ENCODE data around the gene LAMA1.

LAMA1 gene

DNA sequence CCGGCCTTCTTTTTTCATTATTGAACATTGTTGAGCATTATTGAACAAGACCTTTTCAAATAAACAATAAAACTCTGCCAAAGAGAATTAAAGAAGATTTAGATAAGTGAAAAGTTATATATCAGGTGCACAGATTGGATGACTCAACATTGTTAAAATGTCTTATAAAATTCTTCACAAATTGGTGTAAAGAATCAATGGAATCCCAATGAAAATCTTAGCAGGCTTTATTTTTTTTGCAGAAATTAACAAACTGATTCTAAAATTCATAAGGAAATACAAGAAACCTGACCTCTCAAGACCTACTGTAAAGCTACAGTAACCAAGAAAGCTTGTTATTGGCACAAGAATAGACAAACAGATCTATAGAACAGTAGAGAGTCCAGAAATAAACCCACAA, 70.3 kb downstream of the LAMA1 start:
- DNase-seq (ENCODE audit: low spot score): no peak

DNA sequence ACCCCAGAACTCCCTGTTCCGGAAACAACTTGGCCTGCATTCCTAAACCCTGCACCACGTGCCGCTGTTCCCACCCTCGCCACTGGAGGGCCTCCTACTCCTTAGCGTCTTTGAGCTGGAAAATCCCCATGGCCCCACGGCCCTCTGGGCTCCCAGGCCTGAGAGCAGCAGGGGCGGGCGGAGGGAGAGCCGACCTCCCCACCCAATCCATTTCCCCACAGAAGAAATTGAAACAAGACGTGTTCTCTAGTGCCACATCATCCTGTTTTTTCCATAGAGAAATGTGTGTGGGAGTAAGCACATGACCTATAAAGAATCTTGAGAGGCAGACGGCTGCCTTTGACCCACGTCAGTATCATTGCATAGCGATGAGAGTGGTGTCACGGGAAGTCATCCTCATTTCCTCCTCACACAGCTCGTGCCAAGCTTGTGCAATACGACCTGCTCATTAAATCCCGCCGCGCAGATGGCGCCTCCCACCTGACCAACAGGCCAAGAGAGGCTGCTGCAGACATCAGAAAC, 79.2 kb downstream of the LAMA1 start:
- DNase-seq (ENCODE audit: low spot score): peak; percentile 83

DNA sequence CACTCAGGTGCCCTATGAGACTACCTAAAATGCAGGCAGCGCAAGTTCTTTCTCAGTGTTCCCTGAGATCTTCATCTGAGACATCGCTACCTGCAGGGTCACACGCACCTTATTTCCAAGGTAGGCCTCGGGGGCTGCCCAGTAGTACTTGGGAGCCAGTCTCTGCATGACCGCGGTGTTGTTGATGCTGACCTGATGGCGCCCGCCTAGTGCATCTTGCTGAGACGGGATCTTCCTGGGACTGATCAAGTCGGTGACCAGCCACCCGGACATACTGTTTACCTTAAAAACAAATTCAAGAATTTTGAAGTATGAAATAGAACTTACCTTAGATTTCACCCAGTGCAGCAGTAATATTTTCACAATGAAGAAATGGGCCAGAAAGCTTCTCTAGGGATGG, 80.1 kb downstream of the LAMA1 start:
- DNase-seq (ENCODE audit: low spot score): no peak

DNA sequence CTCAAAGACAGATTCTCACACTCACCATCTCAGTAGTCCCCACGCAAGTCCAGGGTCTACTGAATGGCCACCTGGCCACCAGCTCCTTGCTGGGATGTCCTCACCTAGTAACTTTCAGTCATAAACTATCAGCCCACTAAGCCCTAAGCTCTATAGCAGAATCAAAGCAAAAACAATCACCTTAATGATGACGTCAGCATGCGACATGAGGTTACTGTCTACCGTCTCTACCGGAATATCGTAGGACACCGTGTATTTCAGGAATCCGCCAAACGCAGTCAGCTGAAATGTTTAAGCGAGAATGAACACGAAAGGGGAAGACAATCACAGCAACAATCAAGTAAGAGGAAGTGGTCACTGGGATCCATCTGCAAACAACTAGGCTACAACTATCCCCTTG, 81.8 kb downstream of the LAMA1 start:
- no peak for DNase-seq (ENCODE audit: low spot score)

DNA sequence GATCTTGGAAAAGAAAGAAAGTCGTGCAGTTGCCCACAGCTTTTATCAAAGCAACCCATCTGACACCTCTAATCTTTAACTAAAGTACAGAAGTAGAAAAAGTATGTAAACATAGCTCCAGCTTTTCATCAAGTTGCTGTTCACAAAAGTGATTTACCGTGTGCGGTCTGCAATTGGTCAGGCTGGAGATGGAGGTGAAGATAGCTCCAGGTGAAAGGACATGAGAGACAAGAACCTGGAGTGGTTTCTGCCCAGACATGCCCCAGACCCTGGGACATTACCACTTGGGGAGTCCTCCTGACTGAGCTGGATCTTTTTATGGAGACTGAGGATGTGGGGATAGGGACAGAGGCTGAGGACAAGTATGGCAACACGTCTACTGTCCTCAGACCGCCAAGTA, 82.7 kb downstream of the LAMA1 start:
- no peak for DNase-seq (ENCODE audit: low spot score)

DNA sequence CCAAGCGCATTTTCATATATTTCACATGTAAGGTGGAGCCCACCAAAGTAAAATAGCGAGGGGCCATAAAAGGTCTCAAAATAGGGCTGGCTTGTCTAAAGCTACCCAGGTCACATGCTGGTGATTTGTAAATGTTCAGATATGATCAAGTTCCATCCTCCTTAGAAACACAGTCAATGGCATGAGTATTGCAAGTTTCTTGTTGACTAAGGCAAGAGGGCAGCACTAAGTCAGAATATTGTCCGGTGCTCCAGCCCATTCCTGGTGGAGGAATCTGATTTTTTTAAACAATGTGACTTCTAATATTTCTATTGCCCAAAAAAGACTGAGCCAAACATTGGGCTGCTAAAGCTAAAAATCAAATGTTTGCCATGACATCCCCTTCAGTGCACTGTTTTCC, 85.1 kb downstream of the LAMA1 start:
- no peak for DNase-seq (ENCODE audit: low spot score)

DNA sequence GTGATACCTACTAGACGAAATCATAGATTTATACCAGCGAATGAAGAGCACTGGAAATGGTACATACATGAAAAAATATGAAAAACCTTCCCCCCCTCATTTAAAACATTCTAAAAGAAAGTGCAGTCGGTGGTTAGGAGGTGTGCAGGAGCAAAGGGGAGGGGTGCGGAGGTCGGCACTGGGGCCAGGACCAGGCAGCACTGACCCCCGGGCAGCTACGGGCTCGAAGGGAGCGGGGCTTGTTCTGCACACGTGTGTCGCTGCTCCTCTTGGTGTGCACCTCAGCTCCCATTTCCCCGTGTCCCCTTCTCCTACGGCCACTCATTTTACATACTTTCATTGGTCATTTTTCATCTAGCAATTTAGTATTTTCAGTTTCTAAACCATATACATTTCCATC, 89.0 kb downstream of the LAMA1 start:
- no peak for DNase-seq (ENCODE audit: low spot score)

DNA sequence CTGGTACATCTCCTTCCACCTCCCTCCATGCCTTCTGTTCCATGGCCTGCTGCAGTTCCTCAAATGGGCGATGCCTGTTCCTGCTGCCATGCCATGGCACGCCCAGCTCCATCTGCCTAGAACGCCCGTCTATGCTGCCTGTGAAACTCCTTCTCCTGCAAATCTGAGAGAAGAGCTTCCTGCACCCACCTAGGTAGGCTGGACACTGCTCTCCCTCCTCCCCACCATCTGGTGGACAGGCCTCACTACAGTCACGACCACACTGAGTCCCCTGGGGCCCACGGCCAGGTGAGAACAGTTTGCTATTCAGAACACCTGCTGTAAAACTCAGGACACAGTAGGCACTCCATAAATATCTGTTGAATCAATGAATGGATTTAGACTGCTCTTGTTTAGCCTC, 92.4 kb downstream of the LAMA1 start:
- no peak for DNase-seq (ENCODE audit: low spot score)

DNA sequence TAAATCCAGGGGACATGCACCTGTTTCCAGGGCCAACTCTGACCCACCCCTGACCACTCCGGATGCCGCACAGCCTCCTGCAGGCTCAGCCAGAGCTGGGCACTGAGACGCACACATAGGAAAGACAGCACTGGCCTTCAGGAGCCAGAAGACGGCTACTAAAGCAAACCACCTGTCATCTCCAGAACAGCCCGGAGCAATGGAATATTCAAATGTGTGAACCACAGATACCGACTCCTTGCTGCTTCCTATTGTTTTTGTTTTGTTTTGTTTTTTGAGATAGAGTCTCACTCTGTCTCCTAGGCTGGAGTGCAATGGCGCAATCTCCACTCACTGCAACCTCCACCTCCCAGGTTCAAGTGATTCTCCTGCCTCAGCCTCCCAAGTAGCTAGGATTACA, 94.0 kb downstream of the LAMA1 start:
- no peak for DNase-seq (ENCODE audit: low spot score)

DNA sequence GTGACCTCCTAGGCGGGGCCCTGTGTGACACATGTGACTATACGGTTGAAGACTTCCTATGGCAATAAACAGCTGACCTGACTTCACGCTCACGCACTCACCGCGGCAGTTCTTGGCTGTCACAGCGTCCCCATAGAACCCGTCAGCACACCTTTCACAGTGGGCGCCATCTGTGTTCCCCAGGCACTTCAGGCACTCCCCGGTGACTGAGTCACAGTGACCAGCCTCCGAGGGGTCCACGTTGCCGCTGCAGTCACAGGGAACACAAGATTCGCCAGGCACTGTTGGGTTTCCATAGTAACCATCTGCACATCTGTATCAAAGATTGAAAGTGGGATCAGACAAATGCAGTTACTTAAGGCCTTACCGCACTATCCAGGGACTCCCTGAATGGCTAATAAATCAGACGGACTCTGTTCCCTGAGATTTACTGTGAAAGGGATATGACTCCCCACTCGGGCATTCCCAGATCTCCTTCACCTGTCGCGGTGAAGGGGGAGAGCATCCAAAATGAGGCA, 94.5 kb downstream of the LAMA1 start:
- no peak for DNase-seq (ENCODE audit: low spot score)

DNA sequence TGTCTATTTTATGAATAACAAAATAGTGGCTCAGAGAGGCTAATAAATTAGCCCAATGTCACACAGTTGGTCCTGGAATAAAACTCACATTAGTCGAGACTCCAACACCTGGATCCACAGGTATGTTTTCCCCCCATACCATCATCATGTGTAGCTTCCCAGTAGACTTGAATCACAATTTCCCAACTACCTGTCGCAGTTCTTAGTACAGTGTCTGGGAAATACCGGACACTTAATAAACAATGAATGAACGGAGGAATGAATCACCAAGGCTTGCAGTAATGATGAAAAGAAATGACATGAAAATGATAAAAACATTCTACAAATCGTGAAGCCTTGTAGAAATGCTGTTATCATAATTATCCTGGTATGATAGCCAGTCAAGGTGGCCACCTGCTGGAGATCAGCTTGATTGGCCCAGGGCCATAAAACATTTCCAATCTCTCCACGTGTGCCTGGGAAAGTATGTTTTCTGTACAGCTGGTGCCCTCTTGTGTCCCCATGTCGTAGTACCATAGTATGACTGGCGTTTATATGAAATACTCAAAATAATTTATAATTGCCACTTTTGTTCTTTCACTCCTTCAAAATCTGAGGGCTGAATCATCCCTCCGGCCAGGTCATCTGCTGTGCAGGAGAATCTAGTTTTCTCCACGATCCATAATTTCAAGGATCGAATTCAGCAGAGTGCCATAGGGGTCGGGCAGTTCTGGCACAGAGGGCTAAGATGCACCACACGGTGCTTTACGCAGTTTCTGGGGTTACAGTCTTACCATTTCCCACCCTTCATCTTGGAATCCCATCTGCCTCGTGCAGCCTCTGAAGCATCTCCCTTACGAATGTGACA, 95.4 kb downstream of the LAMA1 start:
- no peak for DNase-seq (ENCODE audit: low spot score)

DNA sequence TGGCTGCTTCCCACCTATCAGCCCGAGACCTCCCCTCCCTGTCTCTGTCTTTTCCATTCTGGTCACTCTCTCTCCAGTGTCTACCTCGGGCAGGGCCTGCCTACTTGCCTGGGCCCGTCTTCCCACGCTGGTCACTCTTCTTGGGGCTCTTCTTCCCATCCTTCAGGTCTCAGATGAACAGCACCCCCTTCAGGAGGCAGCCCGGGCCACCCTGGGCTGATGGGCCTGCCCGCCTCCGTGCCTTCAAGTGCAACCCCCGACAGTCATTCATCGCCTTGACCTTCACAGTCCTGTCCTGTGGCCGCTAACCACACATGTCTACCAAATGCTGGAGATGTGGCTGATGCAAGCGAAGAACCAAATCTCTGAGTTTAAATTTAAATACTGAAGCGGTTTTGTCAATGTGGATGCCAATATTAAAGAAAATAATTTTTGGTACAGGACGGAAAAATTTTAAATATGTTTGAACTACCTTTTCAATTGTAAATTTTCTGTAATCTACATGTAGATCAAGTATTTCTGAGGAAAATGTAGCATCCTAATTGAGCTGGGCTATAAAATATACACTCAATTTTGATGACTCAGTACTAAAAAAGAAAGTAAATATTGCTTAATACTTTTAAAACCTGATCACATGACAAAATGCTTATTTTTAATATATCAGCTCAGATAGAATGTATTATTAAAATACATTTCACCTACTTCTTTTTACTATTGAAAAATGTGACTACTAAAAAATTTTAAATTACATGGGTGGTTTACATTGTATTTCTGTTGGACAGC, 96.4 kb downstream of the LAMA1 start:
- DNase-seq (ENCODE audit: low spot score): no peak

DNA sequence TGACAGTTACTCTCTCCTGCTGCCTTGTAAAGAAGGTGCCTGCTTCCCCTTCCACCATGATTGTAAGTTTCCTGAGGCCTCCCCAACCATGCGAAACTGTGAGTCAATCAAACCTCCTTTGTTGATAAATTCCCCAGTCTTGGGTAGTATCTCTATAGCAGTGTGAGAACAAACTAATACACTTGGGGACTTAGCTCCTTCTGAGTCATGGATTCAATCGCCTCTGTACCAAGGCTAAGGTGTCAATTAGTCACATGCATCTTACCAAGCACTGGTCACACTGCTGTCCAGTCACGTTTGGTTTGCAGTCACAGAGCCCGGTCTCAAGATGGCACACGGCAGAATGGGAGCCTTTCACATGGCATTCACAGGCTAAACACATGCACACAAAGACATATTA, 100.6 kb downstream of the LAMA1 start:
- no peak for DNase-seq (ENCODE audit: low spot score)

DNA sequence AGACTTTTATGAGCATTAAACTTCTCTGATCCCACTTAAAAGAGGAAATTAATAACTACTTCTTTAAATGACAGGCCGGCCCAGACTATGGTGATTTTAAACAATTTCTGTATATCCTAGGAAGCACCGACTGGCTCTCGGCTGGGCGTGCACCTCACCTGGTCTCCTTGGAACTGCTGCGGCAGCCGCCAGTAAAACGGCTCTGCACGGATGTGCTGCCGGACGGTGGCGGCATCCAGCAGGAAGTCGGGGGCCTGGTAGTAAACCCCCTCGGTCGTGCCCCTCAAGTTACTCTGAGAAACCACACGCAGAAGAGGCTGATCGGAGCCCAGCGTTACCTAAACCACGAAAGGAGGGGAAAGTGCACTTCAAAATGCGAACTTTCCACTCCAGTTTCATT, 106.5 kb downstream of the LAMA1 start:
- DNase-seq (ENCODE audit: low spot score): no peak

DNA sequence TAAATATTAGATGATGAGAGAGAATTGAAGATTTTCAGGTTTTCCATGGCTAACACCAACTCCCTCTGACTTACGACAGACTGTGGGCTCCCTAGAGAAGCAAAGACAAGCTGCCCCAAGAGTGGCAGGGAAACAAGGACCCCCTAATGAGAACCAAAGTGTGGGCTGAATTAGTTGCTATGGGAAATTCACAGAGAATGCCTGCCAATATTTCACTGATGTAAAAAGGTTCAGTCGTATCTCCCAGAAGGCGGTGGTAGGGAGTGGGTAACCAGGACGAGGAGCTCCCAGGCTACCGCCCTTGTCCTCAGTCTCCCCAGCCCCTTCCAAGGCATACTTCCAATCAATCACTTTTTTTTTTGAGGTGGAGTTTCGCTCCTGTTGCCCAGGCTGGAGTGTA, 113.6 kb downstream of the LAMA1 start:
- DNase-seq (ENCODE audit: low spot score): no peak

DNA sequence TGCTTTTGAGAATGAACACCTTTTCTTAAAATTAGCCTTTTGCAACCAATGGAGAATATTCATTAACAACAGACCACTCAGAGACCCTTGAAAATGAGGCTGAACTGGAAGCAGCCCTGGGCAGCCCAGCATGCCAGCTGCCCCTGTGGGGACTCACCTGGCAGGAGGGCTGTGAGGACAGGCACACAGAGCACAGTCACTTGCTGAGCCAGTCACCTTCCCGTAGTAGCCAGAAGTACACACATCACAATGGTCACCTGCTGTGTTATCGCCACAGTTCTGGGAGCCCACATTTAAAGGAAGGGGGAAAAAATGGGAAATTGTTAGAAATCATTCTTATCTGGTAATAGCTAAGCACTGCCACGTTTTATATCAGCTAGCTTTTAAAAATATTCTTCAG, 115.5 kb downstream of the LAMA1 start:
- no peak for DNase-seq (ENCODE audit: low spot score)

DNA sequence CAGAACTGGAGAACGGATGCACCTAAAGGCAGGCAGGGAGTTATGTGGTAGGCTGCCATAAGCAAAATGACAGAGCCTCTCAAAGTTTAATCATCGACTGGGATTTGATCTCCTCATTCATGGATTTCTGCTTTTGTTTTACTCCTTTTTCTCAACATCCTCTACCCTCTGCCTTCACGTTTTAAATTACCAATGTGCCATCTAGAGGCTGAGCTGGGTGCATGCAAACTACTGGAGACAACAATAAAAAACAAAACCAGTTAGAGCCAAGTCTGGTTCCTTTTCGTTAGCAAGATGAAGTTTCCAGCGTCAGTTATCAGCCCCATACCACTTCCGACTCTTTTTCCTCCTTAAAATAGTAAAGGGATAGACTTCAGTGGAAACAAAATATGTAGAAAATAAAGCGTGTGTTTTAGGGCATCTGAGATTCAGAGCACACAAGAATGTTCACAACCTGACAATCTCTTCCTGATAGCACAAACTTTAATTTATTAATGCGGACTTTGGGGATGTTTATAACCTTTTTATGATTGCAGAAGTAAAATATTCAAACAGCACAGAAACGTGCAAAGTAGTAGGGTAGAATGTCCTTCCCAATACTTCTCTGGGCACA, 117.0 kb downstream of the LAMA1 start:
- no peak for DNase-seq (ENCODE audit: low spot score)

DNA sequence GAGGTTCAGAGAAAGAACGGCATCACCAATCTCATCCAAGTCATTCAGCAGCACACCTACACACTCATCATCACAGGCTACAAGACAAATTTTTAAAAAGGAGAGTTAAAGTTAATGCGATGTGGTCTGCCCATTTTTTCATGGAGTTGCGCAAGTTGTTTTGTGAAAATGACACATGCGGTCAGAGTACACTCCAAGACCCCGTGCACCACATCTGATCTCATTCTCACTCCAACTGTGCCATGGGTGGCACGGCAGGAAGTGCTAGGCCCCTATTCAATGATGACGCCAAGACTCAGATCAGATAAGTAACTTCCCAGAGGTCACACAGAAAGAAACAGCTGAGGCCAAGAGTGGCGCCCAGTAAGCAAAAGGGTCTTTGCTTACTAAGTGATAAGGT, 119.8 kb downstream of the LAMA1 start:
- no peak for DNase-seq (ENCODE audit: low spot score)

DNA sequence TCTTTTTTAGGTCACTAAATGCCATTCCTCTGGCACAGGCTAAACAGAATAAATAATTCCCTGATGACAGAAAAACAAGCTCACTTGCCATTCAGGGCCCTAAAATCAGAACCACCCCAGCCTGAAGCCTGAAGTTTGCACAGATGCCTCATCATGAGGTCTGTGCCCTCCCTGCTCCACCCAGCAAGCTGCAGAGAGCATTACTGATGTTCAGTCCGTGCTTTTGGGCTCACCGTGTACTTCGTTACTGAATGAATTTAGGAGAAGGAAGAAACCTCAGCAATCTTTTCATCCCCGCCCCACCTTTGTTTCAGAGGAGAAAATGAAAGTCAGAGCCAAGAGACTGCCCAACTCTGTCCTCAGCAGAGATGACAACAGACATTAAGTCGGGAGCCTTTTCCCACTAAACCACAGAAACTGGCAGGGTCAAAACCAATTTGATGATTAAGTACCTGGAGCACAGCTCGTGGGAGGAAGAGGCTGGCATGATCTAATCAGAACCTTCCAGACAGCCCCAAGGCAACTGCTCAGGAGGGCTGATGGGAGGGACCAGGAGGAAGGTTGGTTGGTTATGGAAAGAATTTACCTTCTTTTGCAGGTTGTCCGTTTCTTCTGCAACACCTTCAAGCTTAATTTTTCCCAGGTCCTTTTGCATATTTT, 122.7 kb downstream of the LAMA1 start:
- DNase-seq (ENCODE audit: low spot score): no peak

DNA sequence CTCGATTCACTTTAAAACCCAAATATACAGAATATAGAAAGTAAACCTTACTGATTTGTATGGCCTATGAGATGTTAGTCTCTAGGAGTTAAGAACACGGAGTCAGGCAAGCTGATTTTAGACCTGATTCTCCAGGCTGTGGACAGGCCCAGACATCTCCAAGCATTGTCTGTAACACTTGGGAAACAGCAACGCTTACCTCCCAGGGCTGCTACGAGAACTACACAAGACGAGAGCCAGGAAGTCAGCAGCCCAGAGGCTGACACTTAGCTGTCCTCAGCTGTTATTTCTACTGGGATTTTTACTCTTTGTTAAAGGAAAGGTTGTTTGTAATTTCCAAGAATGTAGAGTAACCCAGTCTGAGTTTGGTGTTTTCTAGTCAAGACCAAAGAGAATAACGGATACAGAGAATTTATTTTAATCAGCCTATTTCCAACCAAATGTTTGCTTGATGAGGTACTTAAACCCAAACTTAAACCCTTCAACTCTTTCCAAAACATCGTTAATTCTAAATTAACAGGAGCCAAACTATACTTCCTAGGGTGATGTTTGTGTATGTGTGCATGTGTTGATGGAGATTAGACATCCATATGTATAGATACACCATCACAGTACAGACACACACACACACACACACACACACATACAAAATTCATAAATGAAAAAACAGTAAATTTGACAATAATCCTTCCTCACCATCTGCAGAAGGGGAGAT, 123.4 kb downstream of the LAMA1 start:
- DNase-seq (ENCODE audit: low spot score): no peak

DNA sequence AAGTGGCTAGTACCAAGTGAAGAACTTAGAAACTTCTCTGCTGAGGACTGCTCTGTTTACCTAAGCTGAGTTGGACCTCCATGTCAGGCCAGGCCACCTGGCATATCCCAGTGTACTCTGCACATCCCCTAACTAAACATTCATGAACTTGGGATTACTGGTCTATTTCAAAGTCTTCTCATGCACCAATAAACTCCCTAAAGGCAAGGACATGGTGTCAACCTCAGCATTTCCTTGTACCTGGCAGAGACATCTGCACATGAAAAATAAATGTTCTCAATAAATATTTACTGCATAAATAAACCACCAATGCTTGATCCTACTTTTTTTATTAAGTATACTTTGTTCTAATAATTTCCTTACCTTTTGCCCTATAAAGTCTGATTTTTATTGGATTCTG, 124.8 kb downstream of the LAMA1 start:
- DNase-seq (ENCODE audit: low spot score): no peak

DNA sequence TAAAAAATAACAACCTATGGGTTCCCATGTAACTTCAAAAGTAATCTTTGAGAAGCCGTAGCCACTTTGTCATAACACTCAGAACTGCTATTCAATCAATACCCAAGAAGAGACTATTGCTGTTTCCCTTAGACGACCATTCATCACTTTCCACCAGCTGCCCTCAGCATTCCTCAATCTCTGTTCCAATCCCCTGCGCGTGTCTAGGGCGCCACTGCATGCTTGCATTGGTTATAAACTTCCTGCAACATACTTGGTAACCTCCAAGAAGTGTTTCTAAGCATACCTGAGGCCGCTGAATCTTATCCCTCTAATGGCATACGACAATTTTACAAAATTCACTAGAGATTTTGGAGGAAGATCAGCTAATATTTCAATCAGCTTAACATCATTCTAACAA, 134.2 kb downstream of the LAMA1 start:
- DNase-seq (ENCODE audit: low spot score): no peak

Measured in ecto neural progenitor cell (in vitro differentiated cells).